Thyroid gland (tissue), 4 donors: ENCODE measurements around the gene CLASP1.

Experiments
- CTCF ChIP-seq, 6 experiments: fragments of 200-600 bp in 3 of 6; fragments of 450-650 bp in 3 of 6; sonication (generic) in 3 of 6; IDR thresholded peaks; one replicate each; pipeline ENCODE4 v1.5.1; 2016 to 2019; ENCODE audit warnings: antibody characterized with exemption in 6 of 6, mild to moderate bottlenecking in 2 of 6, inconsistent platforms in 1 of 6, moderate library complexity in 1 of 6
- POLR2A ChIP-seq, 2 donors: fragments of 450-650 bp; IDR thresholded peaks; one replicate each; pipeline ENCODE4 v1.6.1; 2017; ENCODE audit warnings: antibody characterized with exemption in 2 of 2, mild to moderate bottlenecking in 2 of 2, moderate library complexity in 1 of 2

DNA sequence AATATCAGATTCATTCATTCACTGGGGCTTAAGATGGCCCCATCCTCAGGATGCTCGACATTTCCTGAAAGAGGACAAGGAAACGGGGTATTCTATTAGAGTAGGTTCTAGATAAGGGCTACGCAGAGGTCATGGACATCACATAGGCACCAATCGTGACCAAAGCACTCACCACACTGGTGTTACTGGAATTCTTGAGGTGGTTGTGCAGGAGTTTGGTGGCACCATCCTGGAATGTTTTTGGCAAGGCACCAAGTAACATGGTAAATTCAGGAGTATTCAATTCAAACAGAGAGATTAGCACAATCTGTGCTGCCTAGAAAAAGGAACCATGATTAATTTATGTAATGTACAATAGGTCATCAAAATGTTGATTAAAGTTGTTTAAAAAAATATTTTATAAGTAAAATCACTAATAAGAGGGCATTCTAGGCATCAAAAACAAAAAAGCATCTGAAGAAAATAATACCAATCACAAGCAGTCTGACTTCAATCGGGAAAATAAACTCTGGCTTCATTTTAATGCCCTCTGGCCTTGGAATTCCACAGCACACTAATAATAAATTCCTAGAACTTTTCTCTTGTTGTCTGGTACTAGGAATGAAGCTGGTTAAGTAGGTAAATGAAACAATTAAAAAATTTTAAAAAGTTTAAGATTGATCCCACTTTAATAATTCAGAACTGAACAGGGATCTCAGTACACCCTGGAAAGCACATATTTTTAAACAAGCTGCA, 261.5 kb downstream of the CLASP1 start:
- TF ChIP-seq CTCF (IDR thresholded peaks at IDR 0.05) (no peak), POLR2A (IDR thresholded peaks at IDR 0.05) (no peak)
